SK-N-SH treated with all-trans-retinoic acid at 6 μM for 48 hours (cell line): Measurements from ENCODE around the gene ATP10B.
"Not testable (repeated sequence)": the region's sequence is repeated elsewhere in the genome, so short reads cannot be mapped to it uniquely, and the experiment has no call there.

Experiments used
- ATAC-seq: fragments of 200-7000 bp; cut with Tn5 transposase; 3 replicates; pipeline ENCODE4 v1.9.1; 2020; ENCODE audit warnings: mild to moderate bottlenecking, moderate library complexity
- ARNTL ChIP-seq: fragments of 450-650 bp; formaldehyde crosslinking; IDR thresholded peaks from 2 replicates; pipeline ENCODE4 v1.5.0; 2020; ENCODE audit warnings: low read depth, mild to moderate bottlenecking, moderate library complexity, borderline replicate concordance
- BACH2 ChIP-seq: fragments of 250-450 bp; sonication (Bioruptor Pico); IDR thresholded peaks from 2 replicates; pipeline ENCODE4 v1.9.0; 2021; ENCODE audit warnings: mild to moderate bottlenecking, borderline replicate concordance
- CREB5 ChIP-seq: fragments of 250-450 bp; sonication (Bioruptor Pico); IDR thresholded peaks from 2 replicates; pipeline ENCODE4 v1.5.1; 2020; ENCODE audit warnings: low read depth, mild to moderate bottlenecking, moderate library complexity
- CSRNP3 ChIP-seq: fragments of 250-450 bp; sonication (Bioruptor Pico); IDR thresholded peaks from 2 replicates; pipeline ENCODE4 v1.5.1; 2021; ENCODE audit warnings: mild to moderate bottlenecking, moderate library complexity
- OSR1 ChIP-seq: fragments of 250-450 bp; sonication (Bioruptor Pico); IDR thresholded peaks from 2 replicates; pipeline ENCODE4 v1.8.0; 2022; ENCODE audit warnings: moderate library complexity, mild to moderate bottlenecking, inconsistent platforms
- PATZ1 ChIP-seq: fragments of 250-450 bp; sonication (Bioruptor Pico); IDR thresholded peaks from 2 replicates; pipeline ENCODE4 v1.8.0; 2020; ENCODE audit warnings: mild to moderate bottlenecking, moderate library complexity, borderline replicate concordance
- POU6F1 ChIP-seq: fragments of 250-450 bp; sonication (Bioruptor Pico); IDR thresholded peaks from 2 replicates; pipeline ENCODE4 v1.8.0; 2021; ENCODE audit warnings: low read depth, mild to moderate bottlenecking, moderate library complexity, borderline replicate concordance
- PPARA ChIP-seq: fragments of 250-450 bp; sonication (Bioruptor Pico); IDR thresholded peaks from 2 replicates; pipeline ENCODE4 v1.5.0; 2020; ENCODE audit warnings: mild to moderate bottlenecking, borderline replicate concordance
- TCF4 ChIP-seq: fragments of 250-450 bp; sonication (Bioruptor Pico); IDR thresholded peaks from 2 replicates; pipeline ENCODE4 v1.8.0; 2021; ENCODE audit warnings: mild to moderate bottlenecking, moderate library complexity, borderline replicate concordance
- TOX ChIP-seq: fragments of 250-450 bp; sonication (Bioruptor Pico); IDR thresholded peaks from 2 replicates; pipeline ENCODE4 v1.8.0; 2021; ENCODE audit warnings: mild to moderate bottlenecking, moderate library complexity, borderline replicate concordance
- TSHZ2 ChIP-seq: fragments of 250-450 bp; sonication (Bioruptor Pico); IDR thresholded peaks from 2 replicates; pipeline ENCODE4 v1.5.0; 2020; ENCODE audit warnings: mild to moderate bottlenecking, moderate library complexity
- ZC3H10 ChIP-seq: fragments of 250-450 bp; sonication (Bioruptor Pico); IDR thresholded peaks from 2 replicates; pipeline ENCODE4 v1.5.1; 2021; ENCODE audit warnings: mild to moderate bottlenecking, moderate library complexity
- ZFP3 ChIP-seq: fragments of 250-450 bp; sonication (Bioruptor Pico); IDR thresholded peaks from 2 replicates; pipeline ENCODE4 v1.5.0; 2020; ENCODE audit warnings: mild to moderate bottlenecking, moderate library complexity
- ZFP30 ChIP-seq: fragments of 450-650 bp; formaldehyde crosslinking; IDR thresholded peaks from 2 replicates; pipeline ENCODE4 v1.5.0; 2022; ENCODE audit warnings: mild to moderate bottlenecking, moderate library complexity
- ZNF565 ChIP-seq: fragments of 450-650 bp; formaldehyde crosslinking; conservative IDR thresholded peaks from 2 replicates; pipeline ENCODE4 v1.5.0; 2020; ENCODE audit warnings: low read depth, mild to moderate bottlenecking, moderate library complexity
- ZNF70 ChIP-seq: fragments of 450-650 bp; formaldehyde crosslinking; IDR thresholded peaks from 2 replicates; pipeline ENCODE4 v1.5.0; 2020; ENCODE audit warnings: mild to moderate bottlenecking, moderate library complexity
- ZNF8 ChIP-seq: fragments of 450-650 bp; formaldehyde crosslinking; IDR thresholded peaks from 2 replicates; pipeline ENCODE4 v1.5.0; 2020; ENCODE audit warnings: mild to moderate bottlenecking, moderate library complexity

The ATP10B gene

GRCh38 chr5:160852049-160852448 lies at the start of gene ATP10B:
TSS of gene ATP10B (minus strand) at chr5:160852211. CDS start at chr5:160688074, 164,137 bp downstream.
- TF ChIP-seq TCF4 (no peak), OSR1 (no peak), ARNTL (no peak), ZC3H10 (CRISPR knock-in tag) (no peak), PATZ1 (CRISPR knock-in tag) (no peak), ZNF70 (no peak), ZFP30 (CRISPR knock-in tag) (no peak)
- ATAC-seq: no peak

GRCh38 chr5:160901656-160902055 lies 49.6 kb upstream of the ATP10B start:
- no peak for TF ChIP-seq BACH2 (CRISPR knock-in tag)
- TF ChIP-seq OSR1: no peak
- no peak for TF ChIP-seq CREB5 (CRISPR knock-in tag)
- TF ChIP-seq CSRNP3 (CRISPR knock-in tag): no peak
- TF ChIP-seq TOX: no peak
- no peak for TF ChIP-seq POU6F1 (CRISPR knock-in tag)
- TF ChIP-seq ZNF565: no peak
- no peak for TF ChIP-seq ZNF8 (CRISPR knock-in tag)
- TF ChIP-seq ZFP3: no peak
- TF ChIP-seq TSHZ2 (CRISPR knock-in tag): no peak
- no peak for TF ChIP-seq ZC3H10 (CRISPR knock-in tag)

GRCh38 chr5:160899735-160900134 lies 47.7 kb upstream of the ATP10B start:
- ATAC-seq: no peak
- TF ChIP-seq CSRNP3 (CRISPR knock-in tag): no peak
- TF ChIP-seq PPARA (CRISPR knock-in tag): no peak
- no peak for TF ChIP-seq TSHZ2 (CRISPR knock-in tag)

More at GRCh38 chr5:160901656-160902055, 49.6 kb upstream of the ATP10B start:
- no peak for ATAC-seq

- not testable (repeated sequence) for ATAC-seq
Measured at GRCh38 chr5:160893180-160893964, 41.4 kb upstream of the ATP10B start.
